H9 (cell line): ENCODE data around the gene OR5D16. TPM values are rescaled to one million over a fixed set of nuclear protein-coding genes. Genes with fewer than 3 reads are reported as not detected.
"Not testable (repeated sequence)": the region's sequence is repeated elsewhere in the genome, so short reads cannot be mapped to it uniquely, and the experiment has no call there.

Experiments used
- DNase-seq: peaks from one replicate; pipeline ENCODE4 v3.0.0-alpha.2; 2017
- H2AFZ ChIP-seq: one replicate; pipeline ENCODE4 v1.6.1; 2013; ENCODE audit warnings: mild to moderate bottlenecking, low read length, control low read depth, moderate library complexity
- H2AK5ac ChIP-seq: 2 replicates; pipeline ENCODE4 v1.6.1; 2013; ENCODE audit warnings: low read length, control low read depth, mixed read lengths; ENCODE audit not compliant: insufficient read length
- H2BK120ac ChIP-seq: one replicate; pipeline ENCODE4 v1.6.1; 2013; ENCODE audit warnings: low read depth, mild to moderate bottlenecking, low read length, control low read depth, inconsistent platforms; ENCODE audit not compliant: poor library complexity, severe bottlenecking
- H2BK12ac ChIP-seq: 2 replicates; pipeline ENCODE4 v1.6.1; 2013; ENCODE audit warnings: low read length, control low read depth, mixed read lengths, low read depth; ENCODE audit not compliant: insufficient read length
- H2BK15ac ChIP-seq: 2 replicates; pipeline ENCODE4 v1.6.1; 2013; ENCODE audit warnings: low read depth, low read length, control low read depth
- H2BK20ac ChIP-seq: one replicate; pipeline ENCODE4 v1.6.1; 2013; ENCODE audit warnings: low read depth, mild to moderate bottlenecking, low read length, control low read depth, inconsistent platforms; ENCODE audit not compliant: poor library complexity, severe bottlenecking
- H2BK5ac ChIP-seq: 2 replicates; pipeline ENCODE4 v1.6.1; 2013; ENCODE audit warnings: low read length, control low read depth, mixed read lengths; ENCODE audit not compliant: insufficient read length
- H3K14ac ChIP-seq: 2 replicates; pipeline ENCODE4 v1.6.1; 2013; ENCODE audit warnings: low read length, control low read depth; ENCODE audit not compliant: insufficient read depth
- H3K18ac ChIP-seq: 2 replicates; pipeline ENCODE4 v1.6.1; 2013; ENCODE audit warnings: low read depth, mild to moderate bottlenecking, mixed read lengths, low read length, control low read depth; ENCODE audit not compliant: insufficient read length
- H3K23ac ChIP-seq: 2 replicates; pipeline ENCODE4 v1.6.1; 2013; ENCODE audit warnings: low read length, control low read depth, mixed read lengths, low read depth; ENCODE audit not compliant: insufficient read length
- H3K23me2 ChIP-seq: 2 replicates; pipeline ENCODE4 v1.6.1; 2013; ENCODE audit warnings: low read depth, mild to moderate bottlenecking, mixed read lengths, low read length, control low read depth; ENCODE audit not compliant: insufficient read length, poor library complexity, severe bottlenecking
- H3K27ac ChIP-seq: 2 replicates; pipeline ENCODE4 v1.5.1; 2013; ENCODE audit warnings: low read length, control low read depth, mixed read lengths, low read depth; ENCODE audit not compliant: insufficient read length
- H3K27me3 ChIP-seq: 2 replicates; pipeline ENCODE4 v1.6.1; 2013; ENCODE audit warnings: low read length, control low read depth, inconsistent platforms; ENCODE audit not compliant: insufficient read depth
- H3K4ac ChIP-seq: 2 replicates; pipeline ENCODE4 v1.6.1; 2013; ENCODE audit warnings: low read depth, mild to moderate bottlenecking, control low read depth, inconsistent platforms, low read length, moderate library complexity
- H3K4me1 ChIP-seq: 2 replicates; pipeline ENCODE4 v1.6.1; 2013; ENCODE audit warnings: low read length, control low read depth, inconsistent platforms; ENCODE audit not compliant: insufficient read depth
- H3K4me2 ChIP-seq: 2 replicates; pipeline ENCODE4 v1.6.1; 2013; ENCODE audit warnings: low read length, control low read depth, mixed read lengths; ENCODE audit not compliant: insufficient read length, insufficient read depth
- H3K56ac ChIP-seq: 2 replicates; pipeline ENCODE4 v1.6.1; 2013; ENCODE audit warnings: low read depth, mild to moderate bottlenecking, mixed read lengths, low read length, control low read depth; ENCODE audit not compliant: insufficient read length
- H3K79me1 ChIP-seq: 2 replicates; pipeline ENCODE4 v1.6.1; 2013; ENCODE audit warnings: low read depth, mild to moderate bottlenecking, moderate library complexity, low read length, control low read depth, inconsistent platforms; ENCODE audit not compliant: insufficient read depth, poor library complexity, severe bottlenecking
- H3K79me2 ChIP-seq: 2 replicates; pipeline ENCODE4 v1.6.1; 2013; ENCODE audit warnings: low read length, control low read depth, inconsistent platforms; ENCODE audit not compliant: insufficient read depth
- H3K9ac ChIP-seq: 2 replicates; pipeline ENCODE4 v1.6.1; 2013; ENCODE audit warnings: low read length, control low read depth, mixed read lengths; ENCODE audit not compliant: insufficient read length; ENCODE audit errors: extremely low read depth
- H3K9me3 ChIP-seq: one replicate; pipeline ENCODE4 v1.6.1; 2013; ENCODE audit warnings: low read depth, low read length, inconsistent platforms; ENCODE audit not compliant: control insufficient read depth
- H3T11ph ChIP-seq: one replicate; pipeline ENCODE4 v1.6.1; 2013; ENCODE audit warnings: mild to moderate bottlenecking, low read length, control low read depth, inconsistent platforms
- H4K20me1 ChIP-seq: one replicate; pipeline ENCODE4 v1.6.1; 2013; ENCODE audit not compliant: control insufficient read depth, insufficient read length, insufficient read depth
- H4K5ac ChIP-seq: 2 replicates; pipeline ENCODE4 v1.6.1; 2013; ENCODE audit warnings: low read depth, mild to moderate bottlenecking, mixed read lengths, low read length, control low read depth; ENCODE audit not compliant: insufficient read length
- H4K8ac ChIP-seq: replicated peaks from 2 replicates; pipeline ENCODE4 v1.6.1; 2013; ENCODE audit warnings: low read length, control low read depth, mixed read lengths, low read depth; ENCODE audit not compliant: insufficient read length
- H4K91ac ChIP-seq: 2 replicates; pipeline ENCODE4 v1.6.1; 2013; ENCODE audit warnings: low read depth, mild to moderate bottlenecking, moderate library complexity, mixed read lengths, low read length, control low read depth; ENCODE audit not compliant: insufficient read length
- H3K27ac Mint-ChIP-seq, 3 experiments: 2 replicates in 2 of 3; 3 replicates in 1 of 3; pipeline ENCODE4 v1.8.0; 2020 to 2021; ENCODE audit warnings: mixed read lengths in 3 of 3, mild to moderate bottlenecking in 1 of 3, moderate library complexity in 1 of 3
- H3K27me3 Mint-ChIP-seq: 2 replicates; pipeline ENCODE4 v1.8.0; 2021; ENCODE audit warnings: low read depth, mild to moderate bottlenecking, moderate library complexity, mixed read lengths
- H3K36me3 Mint-ChIP-seq, 3 experiments: 2 replicates in 2 of 3; 3 replicates in 1 of 3; pipeline ENCODE4 v1.8.0; 2020 to 2021; ENCODE audit warnings: low read depth in 3 of 3, mixed read lengths in 3 of 3; ENCODE audit not compliant: insufficient read depth in 1 of 3
- H3K4me1 Mint-ChIP-seq, 2 experiments: 2 replicates each; pipeline ENCODE4 v1.8.0; 2020; ENCODE audit warnings: mixed read lengths in 2 of 2
- H3K4me3 Mint-ChIP-seq, 2 experiments: 2 replicates in 1 of 2; 3 replicates in 1 of 2; pipeline ENCODE4 v1.8.0; 2020 to 2021; ENCODE audit warnings: mild to moderate bottlenecking in 2 of 2, mixed read lengths in 2 of 2, moderate library complexity in 1 of 2
- H3K9me3 Mint-ChIP-seq, 2 experiments: 2 replicates in 1 of 2; 3 replicates in 1 of 2; pipeline ENCODE4 v1.8.0; 2020; ENCODE audit warnings: mild to moderate bottlenecking in 2 of 2, mixed read lengths in 2 of 2, moderate library complexity in 1 of 2
- WGBS: extraction: QIAGEN DNeasy Blood & Tissue Kit; methylation state at CpG from one replicate; pipeline ENCODE4 v1.1.7; 2013; ENCODE audit warnings: missing lambda C conversion rate, low lambda C conversion rate, mixed read lengths; ENCODE audit not compliant: insufficient read length; ENCODE audit errors: extremely low coverage; 5-methylcytosine and 5-hydroxymethylcytosine counted together
- total RNA-seq: library from RNA; stranded (reverse); gene quantifications from 2 replicates; pipeline ENCODE4 v1.2.1, GENCODE V29; 2021

The OR5D16 gene
- total RNA-seq, 1 experiment from 2014 or later: not detected

DNA sequence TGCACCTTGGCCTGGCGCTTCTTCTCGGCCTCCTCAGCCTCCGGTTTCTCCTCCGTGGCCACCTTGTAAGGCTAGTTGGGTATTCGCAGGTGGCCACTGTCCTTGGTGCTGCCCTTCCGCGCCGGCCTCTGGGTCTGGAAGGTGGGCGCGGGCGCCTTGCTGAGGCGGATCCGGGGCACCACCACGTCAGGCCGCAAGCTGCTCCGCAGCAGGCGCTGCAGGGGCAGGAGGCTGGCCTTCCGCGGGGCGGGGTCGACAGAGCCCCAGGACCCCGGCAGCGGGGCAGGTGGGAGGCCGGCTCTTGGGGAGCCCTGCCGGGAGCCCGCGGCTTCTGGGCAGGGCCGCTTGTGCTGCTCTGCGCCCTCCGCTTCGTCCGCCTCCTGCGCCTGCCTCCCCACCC, 34.2 kb downstream of the OR5D16 start:
- not testable (repeated sequence) for H2BK120ac ChIP-seq, H2BK5ac ChIP-seq, H3K14ac ChIP-seq, H2BK12ac ChIP-seq, H4K8ac ChIP-seq, H3K23me2 ChIP-seq, H3K27me3 ChIP-seq, H3K23ac ChIP-seq, H3K56ac ChIP-seq, H3K9ac ChIP-seq, H3K79me2 ChIP-seq, H2BK20ac ChIP-seq, H3T11ph ChIP-seq, H4K91ac ChIP-seq, H3K27ac Mint-ChIP-seq, H3K27me3 Mint-ChIP-seq, H4K5ac ChIP-seq, H3K4me1 Mint-ChIP-seq, H2AFZ ChIP-seq, DNase-seq, H3K4ac ChIP-seq, H3K79me1 ChIP-seq, H3K4me1 ChIP-seq, H3K27ac ChIP-seq, H3K4me3 Mint-ChIP-seq, H4K20me1 ChIP-seq, H2AK5ac ChIP-seq, H3K4me2 ChIP-seq, H2BK15ac ChIP-seq, H3K18ac ChIP-seq
- Mint-ChIP-seq H3K36me3 (peaks cover 2 to 10% (median 4%) of the 10 kb centered on the region in 3 experiments; a peak in 3 of 7 replicates), H3K9me3 (peaks cover 62 to 75% of the 10 kb centered on the region in 2 experiments)
- peaks cover 38% of the 10 kb centered on the region for H3K9me3 ChIP-seq
- no CpG with 5 or more reads among the region's 33 CpGs for WGBS

DNA sequence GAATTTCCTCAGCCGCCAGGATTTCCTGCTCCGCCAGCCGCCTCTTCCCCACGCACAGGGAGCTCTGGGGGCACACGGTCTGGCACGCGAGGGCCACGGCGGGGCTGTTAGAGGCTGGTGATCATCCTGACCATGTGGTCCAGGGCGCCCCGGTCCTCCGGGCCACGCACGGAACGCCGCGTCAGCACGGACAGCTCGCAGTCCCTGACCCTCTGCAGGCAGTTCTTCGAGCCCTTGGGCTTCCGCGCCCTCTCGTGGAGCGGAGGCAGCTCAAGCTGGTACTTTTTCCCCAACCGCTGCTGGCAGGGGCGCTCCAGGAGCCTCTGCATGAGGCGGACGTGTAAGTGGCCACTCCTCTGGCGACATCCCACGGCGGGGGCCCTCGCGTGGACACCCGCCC, 34.6 kb downstream of the OR5D16 start:
- not testable (repeated sequence) for H3K23me2 ChIP-seq, H3K27me3 Mint-ChIP-seq, H3K79me2 ChIP-seq, H3K4me1 ChIP-seq, H3K27ac ChIP-seq, H3K14ac ChIP-seq, H4K8ac ChIP-seq, H2BK12ac ChIP-seq, H3K4ac ChIP-seq, H3K23ac ChIP-seq, H4K20me1 ChIP-seq, DNase-seq, H3K27me3 ChIP-seq, H3K79me1 ChIP-seq, H2BK5ac ChIP-seq, H4K91ac ChIP-seq, H2BK20ac ChIP-seq, H3K9ac ChIP-seq, H3T11ph ChIP-seq, H3K56ac ChIP-seq, H3K4me3 Mint-ChIP-seq, H3K4me1 Mint-ChIP-seq, H2BK120ac ChIP-seq, H2AFZ ChIP-seq, H2BK15ac ChIP-seq, H3K27ac Mint-ChIP-seq, H3K4me2 ChIP-seq, H2AK5ac ChIP-seq, H3K18ac ChIP-seq, H4K5ac ChIP-seq
- H3K36me3 Mint-ChIP-seq: peaks cover 2 to 10% (median 4%) of the 10 kb centered on the region in 3 experiments; a peak in 3 of 7 replicates
- peaks cover 62 to 75% of the 10 kb centered on the region in 2 experiments for H3K9me3 Mint-ChIP-seq
- no CpG with 5 or more reads among the region's 34 CpGs for WGBS
- H3K9me3 ChIP-seq: peaks cover 37% of the 10 kb centered on the region
